ENCODE results near the gene ASAP3.

The ASAP3 gene

GRCh38 chr1:23424293-23425192, 59.4 kb downstream of the ASAP3 start, which contains the start of gene TCEA3:
Gene TCEA3 (minus strand): TSS chr1:23424748. CDS start chr1:23424633, 115 bp downstream.
- no peak for DNase-seq (ENCODE audit: low read depth in 2 of 3, low spot score in 2 of 3)

- DNase-seq (ENCODE audit: low read depth in 2 of 3, low spot score in 2 of 3), result no peak
These were observed 60.3 kb downstream of the ASAP3 start for GRCh38 chr1:23423415-23424292.

GRCh38 chr1:23422941-23423340, 61.0 kb downstream of the ASAP3 start:
- DNase-seq (ENCODE audit: low read depth in 2 of 3, low spot score in 2 of 3), result no peak

DNA sequence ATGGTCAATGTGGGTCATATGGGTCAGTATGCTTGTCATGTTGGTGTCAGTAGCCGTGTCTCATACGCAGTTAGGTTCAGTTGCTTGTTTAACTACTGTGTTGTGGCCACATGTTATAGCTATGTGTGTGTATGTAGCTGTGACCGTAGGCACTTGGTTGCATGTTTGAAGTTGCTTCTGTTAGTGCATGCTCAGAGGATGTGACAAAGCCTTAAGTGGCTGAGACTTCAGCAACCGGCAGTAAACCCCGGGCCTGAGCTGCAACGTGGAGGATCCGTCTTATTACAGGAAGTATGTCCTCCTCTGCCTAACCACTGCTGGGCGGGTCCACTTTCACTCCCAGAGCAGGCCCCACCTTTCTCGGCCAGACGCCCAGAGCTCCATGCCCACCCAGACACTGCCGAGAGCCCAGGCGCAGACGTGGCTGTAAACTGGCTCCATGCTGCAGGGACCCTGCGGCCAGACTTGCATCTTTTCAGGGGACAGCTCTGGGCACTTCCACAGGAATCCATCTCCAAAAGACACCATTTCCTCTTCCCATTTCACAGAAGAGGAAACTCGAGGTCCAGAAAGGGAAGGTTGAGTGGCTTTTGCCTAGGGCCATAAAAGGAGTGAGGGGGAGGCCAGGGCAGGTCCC, 61.6 kb downstream of the ASAP3 start:
- peak in 1 of 3 experiments; percentile 10 for DNase-seq (ENCODE audit: low read depth in 2 of 3, low spot score in 2 of 3)

GRCh38 chr1:23421753-23422240, 62.2 kb downstream of the ASAP3 start:
- DNase-seq (ENCODE audit: low read depth in 2 of 3, low spot score in 2 of 3), result no peak

GRCh38 chr1:23421343-23421742, 62.6 kb downstream of the ASAP3 start:
- no peak for DNase-seq (ENCODE audit: low read depth in 2 of 3, low spot score in 2 of 3)

DNA sequence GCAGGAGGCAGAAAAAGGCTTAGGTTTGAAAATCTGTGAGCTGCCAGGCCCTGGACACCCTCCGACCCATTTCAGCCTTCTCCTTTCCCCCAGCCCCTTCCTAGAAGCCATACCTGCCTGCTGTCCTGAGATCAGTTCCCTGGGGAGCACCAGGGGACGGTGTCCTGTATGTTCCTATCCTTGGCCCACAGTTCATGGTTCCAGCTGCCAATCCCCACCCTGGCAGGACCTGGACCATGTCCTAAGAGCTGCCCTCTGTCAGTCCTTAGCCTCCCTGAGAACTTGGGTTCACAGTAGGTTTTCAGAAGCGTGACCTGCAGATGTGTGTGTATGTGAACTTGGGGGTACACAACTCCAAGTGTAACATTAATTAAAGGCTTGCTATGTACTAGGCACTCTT, 63.2 kb downstream of the ASAP3 start:
- DNase-seq (ENCODE audit: low read depth in 2 of 3, low spot score in 2 of 3), result no peak

- no peak for DNase-seq (ENCODE audit: low read depth in 2 of 3, low spot score in 2 of 3)
These were observed 64.8 kb downstream of the ASAP3 start for GRCh38 chr1:23419180-23419579.

- DNase-seq (ENCODE audit: low read depth in 2 of 3, low spot score in 2 of 3), result no peak
These were observed 66.4 kb downstream of the ASAP3 start for GRCh38 chr1:23417570-23417969.

DNA sequence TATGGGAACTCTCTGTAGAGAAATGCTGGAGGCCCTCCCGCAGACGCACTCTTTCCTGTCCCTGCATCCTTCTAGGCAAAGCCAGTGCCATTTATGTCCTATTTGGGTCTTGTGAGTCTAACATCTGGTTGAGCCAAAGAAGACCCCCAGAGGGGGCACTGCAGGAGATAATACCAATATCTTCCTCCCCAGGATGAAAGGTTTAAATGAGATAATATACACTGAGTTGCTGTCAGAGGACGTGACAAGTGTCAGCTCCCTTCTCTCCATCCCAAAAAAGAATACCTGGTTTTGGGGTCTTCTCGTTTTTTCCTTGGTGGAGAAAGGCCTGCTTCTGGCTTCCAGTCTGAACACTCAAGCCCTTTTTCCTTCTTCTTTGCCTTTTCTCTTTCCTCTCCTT, 67.0 kb downstream of the ASAP3 start:
- no peak for DNase-seq (ENCODE audit: low read depth in 2 of 3, low spot score in 2 of 3)

DNA sequence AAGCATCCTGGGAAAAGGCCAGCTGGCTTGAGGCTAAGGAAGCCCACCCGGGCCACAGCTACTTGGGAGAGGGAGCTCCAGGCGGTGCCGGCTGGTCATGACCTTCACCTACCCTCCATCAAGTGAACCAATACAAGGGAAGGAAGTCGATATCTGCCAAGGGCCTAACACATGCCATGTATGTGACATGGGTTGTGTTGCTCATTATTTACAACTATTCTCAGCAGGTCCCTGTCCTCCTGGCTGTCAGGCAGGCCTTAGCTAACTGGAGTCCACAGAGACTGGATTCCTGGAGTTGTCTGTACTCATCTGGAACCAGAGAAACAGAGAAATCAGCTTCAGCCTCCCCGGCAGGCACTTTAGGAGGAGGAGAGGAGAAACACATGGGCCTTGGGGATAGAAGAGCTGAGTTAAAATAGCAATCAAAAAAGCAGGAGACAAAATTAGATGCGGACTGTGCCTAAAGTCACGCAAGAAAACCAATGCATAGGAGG, 75.1 kb downstream of the ASAP3 start:
- DNase-seq (ENCODE audit: low read depth in 2 of 3, low spot score in 2 of 3), result no peak

DNA sequence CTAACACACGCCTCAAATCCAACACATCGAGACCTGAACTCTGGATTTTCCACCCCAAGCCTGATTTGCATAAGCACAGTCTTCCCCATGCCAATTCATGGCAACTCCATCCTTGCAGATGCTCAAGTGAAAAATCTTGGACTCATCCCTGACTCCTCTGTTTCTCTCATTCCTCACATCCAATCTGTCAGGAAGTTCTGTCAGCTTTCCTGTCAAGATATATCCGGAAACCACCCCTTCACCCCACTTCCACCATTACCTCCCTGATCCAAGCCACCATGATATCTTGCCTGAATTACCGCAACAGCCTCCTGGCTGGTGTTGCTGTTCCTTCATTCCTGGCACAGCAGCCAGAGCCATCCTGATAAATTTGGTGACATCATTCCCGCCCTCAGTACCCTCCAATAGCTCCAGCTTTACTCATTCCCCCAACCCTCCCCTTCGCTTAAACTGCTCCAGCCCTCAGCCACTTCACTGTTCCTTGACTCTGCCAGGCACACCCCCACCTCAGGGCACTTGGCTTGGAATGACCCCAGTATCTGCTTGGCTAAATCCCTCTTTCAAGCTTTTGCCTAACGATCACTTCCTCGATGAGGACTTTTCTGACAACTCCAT, 76.9 kb downstream of the ASAP3 start:
- no peak for DNase-seq (ENCODE audit: low read depth in 2 of 3, low spot score in 2 of 3)

DNA sequence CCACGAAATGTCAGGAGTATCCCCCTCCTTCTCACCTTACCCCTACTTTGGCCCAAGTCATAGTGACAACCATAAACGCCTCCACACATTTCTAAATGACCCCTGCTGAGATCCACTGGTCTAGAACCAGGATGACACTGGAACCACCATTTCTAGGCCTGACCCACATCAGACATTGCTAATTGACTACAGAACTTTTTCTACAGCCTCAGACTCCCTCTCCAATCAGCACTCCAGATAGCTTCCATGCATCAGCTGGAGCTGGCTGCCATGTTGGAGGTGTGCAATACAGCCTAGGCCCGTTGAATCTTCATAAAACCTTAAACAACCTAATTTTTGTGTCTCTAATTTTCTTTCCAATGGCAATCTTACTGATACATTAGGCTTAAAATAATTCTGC, 78.0 kb downstream of the ASAP3 start:
- no peak for DNase-seq (ENCODE audit: low read depth in 2 of 3, low spot score in 2 of 3)

GRCh38 chr1:23403735-23404486, 80.1 kb downstream of the ASAP3 start:
- peak; percentile 52 to 86 (median 80) for DNase-seq (ENCODE audit: low read depth in 2 of 3, low spot score in 2 of 3)

GRCh38 chr1:23403355-23403734, 80.6 kb downstream of the ASAP3 start:
- DNase-seq (ENCODE audit: low read depth in 2 of 3, low spot score in 2 of 3), result no peak

DNA sequence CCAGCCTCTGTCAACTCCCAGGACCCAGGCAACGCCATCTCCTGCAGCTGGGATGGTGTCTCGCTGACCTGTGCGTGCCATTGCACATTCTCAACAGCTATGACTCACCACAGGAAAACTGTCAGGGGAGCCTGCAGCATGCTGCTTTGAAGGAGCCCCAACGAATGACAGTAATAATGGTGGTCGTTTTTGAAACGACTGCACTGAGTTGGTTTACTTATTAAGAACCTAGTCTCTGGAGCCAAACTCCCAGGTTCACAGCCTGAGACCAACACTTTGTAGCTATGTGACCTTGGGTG, 81.0 kb downstream of the ASAP3 start:
- no peak for DNase-seq (ENCODE audit: low read depth in 2 of 3, low spot score in 2 of 3)

GRCh38 chr1:23402286-23403037, 81.5 kb downstream of the ASAP3 start:
- no peak for DNase-seq (ENCODE audit: low read depth in 2 of 3, low spot score in 2 of 3)

DNA sequence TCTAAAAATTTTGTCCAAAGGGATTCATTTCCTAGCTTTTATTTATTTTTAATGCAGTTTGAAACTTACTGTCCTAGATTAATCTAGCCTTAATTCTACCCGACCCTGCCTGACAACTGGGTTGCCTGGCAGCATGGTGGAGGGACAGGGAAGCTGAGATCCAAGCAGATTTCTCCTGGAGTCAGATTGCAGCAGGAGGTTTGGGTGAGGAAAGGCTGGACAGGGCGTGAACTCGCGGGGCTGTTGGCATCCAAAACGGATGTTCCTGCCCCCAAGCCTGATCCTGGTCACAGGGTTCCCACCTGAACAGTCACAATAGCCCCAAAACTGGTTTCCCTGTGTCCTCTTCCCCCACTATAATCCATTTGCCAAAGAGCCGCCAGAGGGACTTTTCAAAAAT, 82.7 kb downstream of the ASAP3 start:
- no peak for DNase-seq (ENCODE audit: low read depth in 2 of 3, low spot score in 2 of 3)

GRCh38 chr1:23400324-23401114, 83.5 kb downstream of the ASAP3 start:
- no peak for DNase-seq (ENCODE audit: low read depth in 2 of 3, low spot score in 2 of 3)

Data from activated CD8-positive, alpha-beta memory T cell treated with anti-CD3 and anti-CD28 coated beads for 48 hours (primary cell).